Type B pancreatic cell (in vitro differentiated cells): Measurements from ENCODE around the gene TUBB2A. TPM values are rescaled to one million over a fixed set of nuclear protein-coding genes. Genes with fewer than 3 reads are reported as not detected.

ENCODE experiments used
- DNase-seq: peaks from one replicate; pipeline ENCODE4 v3.0.0; 2021; ENCODE audit warnings: mixed read lengths; ENCODE audit not compliant: unreplicated experiment; ENCODE audit errors: extremely low spot score
- H3K27ac Mint-ChIP-seq: 2 replicates; pipeline ENCODE4 v1.8.0; 2021; ENCODE audit warnings: mild to moderate bottlenecking, mixed read lengths
- H3K27me3 Mint-ChIP-seq: 2 replicates; pipeline ENCODE4 v1.8.0; 2021; ENCODE audit warnings: mixed read lengths
- H3K36me3 Mint-ChIP-seq: 2 replicates; pipeline ENCODE4 v1.8.0; 2021; ENCODE audit warnings: mixed read lengths
- H3K4me1 Mint-ChIP-seq: one replicate; pipeline ENCODE4 v1.8.0; 2021; ENCODE audit warnings: mixed read lengths; ENCODE audit not compliant: unreplicated experiment
- H3K4me3 Mint-ChIP-seq: 2 replicates; pipeline ENCODE4 v1.8.0; 2021; ENCODE audit warnings: mild to moderate bottlenecking, mixed read lengths
- H3K9me3 Mint-ChIP-seq: 2 replicates; pipeline ENCODE4 v1.8.0; 2021; ENCODE audit warnings: mixed read lengths
- total RNA-seq: library from RNA; stranded (reverse); gene quantifications from 2 replicates; pipeline ENCODE4 v1.2.1, GENCODE V29; 2021; ENCODE audit warnings: low replicate concordance
- TF ChIP-seq, protein P1 (sequence below): fragments of 200-600 bp; sonication (generic); conservative IDR thresholded peaks from 2 replicates; pipeline ENCODE4 v1.5.0; 2021; ENCODE audit warnings: antibody characterized with exemption, mild to moderate bottlenecking

The TUBB2A gene
- total RNA-seq, 1 donor from 2014 or later, result 62.9 TPM

GRCh38 chr6:3144571-3144970 is 12.8 kb downstream of the TUBB2A start:
- H3K36me3 Mint-ChIP-seq, result peaks cover 26% of the 10 kb centered on the region

DNA sequence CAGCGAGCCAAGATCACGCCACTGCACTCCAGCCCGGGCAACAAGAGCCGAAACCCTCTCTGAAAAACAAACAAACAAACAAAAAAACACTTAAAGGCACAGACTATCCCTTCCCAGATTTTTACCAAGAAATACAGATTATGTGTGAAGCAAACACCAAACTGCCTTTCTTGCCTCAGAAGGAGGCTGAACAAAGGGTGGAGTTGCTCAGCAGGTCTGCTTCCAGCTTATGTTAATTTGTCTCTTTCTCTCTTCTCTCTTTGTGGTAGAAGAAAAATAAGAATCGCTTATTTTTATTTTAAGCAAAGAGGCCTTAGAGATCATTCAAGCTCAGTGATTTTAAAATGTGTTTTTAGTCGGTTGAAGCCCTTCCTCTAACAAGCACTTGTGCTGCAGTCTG is 14.2 kb downstream of the TUBB2A start:
- Mint-ChIP-seq H3K27ac (no peak overlapping the region), H3K36me3 (peaks cover 33% of the 10 kb centered on the region), H3K4me1 (no peaks in the 10 kb centered on the region), H3K9me3 (no peaks in the 10 kb centered on the region), H3K27me3 (no peaks in the 10 kb centered on the region), H3K4me3 (no peak overlapping the region)
- TF ChIP-seq, protein P1, sequence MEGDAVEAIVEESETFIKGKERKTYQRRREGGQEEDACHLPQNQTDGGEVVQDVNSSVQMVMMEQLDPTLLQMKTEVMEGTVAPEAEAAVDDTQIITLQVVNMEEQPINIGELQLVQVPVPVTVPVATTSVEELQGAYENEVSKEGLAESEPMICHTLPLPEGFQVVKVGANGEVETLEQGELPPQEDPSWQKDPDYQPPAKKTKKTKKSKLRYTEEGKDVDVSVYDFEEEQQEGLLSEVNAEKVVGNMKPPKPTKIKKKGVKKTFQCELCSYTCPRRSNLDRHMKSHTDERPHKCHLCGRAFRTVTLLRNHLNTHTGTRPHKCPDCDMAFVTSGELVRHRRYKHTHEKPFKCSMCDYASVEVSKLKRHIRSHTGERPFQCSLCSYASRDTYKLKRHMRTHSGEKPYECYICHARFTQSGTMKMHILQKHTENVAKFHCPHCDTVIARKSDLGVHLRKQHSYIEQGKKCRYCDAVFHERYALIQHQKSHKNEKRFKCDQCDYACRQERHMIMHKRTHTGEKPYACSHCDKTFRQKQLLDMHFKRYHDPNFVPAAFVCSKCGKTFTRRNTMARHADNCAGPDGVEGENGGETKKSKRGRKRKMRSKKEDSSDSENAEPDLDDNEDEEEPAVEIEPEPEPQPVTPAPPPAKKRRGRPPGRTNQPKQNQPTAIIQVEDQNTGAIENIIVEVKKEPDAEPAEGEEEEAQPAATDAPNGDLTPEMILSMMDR, result no peak
- DNase-seq, result no peak

More at GRCh38 chr6:3144571-3144970, 12.8 kb downstream of the TUBB2A start:
- H3K9me3 Mint-ChIP-seq, result no peaks in the 10 kb centered on the region
- DNase-seq, result no peak
- H3K27ac Mint-ChIP-seq, result no peak overlapping the region
- H3K4me1 Mint-ChIP-seq, result no peaks in the 10 kb centered on the region
- no peak overlapping the region for H3K4me3 Mint-ChIP-seq
- H3K27me3 Mint-ChIP-seq, result no peaks in the 10 kb centered on the region
- TF ChIP-seq, protein P1, result no peak

DNA sequence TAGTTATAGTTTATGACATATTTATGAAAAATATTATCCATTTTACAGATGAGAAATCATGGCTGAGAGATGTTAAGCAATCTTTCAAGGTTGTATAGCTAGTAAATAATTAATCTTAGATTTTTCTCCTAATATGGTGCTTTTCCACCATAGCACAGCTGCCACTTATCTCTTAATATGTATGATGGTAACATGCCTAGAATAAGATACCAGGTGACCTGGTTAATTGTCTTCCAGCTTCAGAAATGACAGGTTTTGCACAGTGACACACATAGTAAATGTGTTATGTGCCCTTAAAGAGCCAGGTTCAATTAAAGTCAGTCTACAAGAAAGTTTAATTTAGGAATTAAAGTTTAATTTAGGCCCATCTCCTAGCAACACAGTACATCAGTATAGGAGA is 14.8 kb downstream of the TUBB2A start:
- H3K27me3 Mint-ChIP-seq, result no peaks in the 10 kb centered on the region
- TF ChIP-seq, protein P1, result no peak
- no peak for DNase-seq
- H3K36me3 Mint-ChIP-seq, result peaks cover 35% of the 10 kb centered on the region
- no peak overlapping the region for H3K27ac Mint-ChIP-seq
- no peaks in the 10 kb centered on the region for H3K4me1 Mint-ChIP-seq
- H3K4me3 Mint-ChIP-seq, result no peak overlapping the region
- no peaks in the 10 kb centered on the region for H3K9me3 Mint-ChIP-seq

- no peak for DNase-seq
- Mint-ChIP-seq H3K9me3 (no peaks in the 10 kb centered on the region), H3K27ac (no peak overlapping the region), H3K36me3 (peaks cover 34% of the 10 kb centered on the region), H3K4me1 (no peaks in the 10 kb centered on the region), H3K4me3 (no peak overlapping the region), H3K27me3 (no peaks in the 10 kb centered on the region)
- TF ChIP-seq, protein P1, result no peak
Measured at GRCh38 chr6:3140201-3140600, 17.1 kb downstream of the TUBB2A start.

GRCh38 chr6:3139090-3139903 is 18.0 kb downstream of the TUBB2A start:
- H3K4me1 Mint-ChIP-seq, result no peaks in the 10 kb centered on the region
- H3K9me3 Mint-ChIP-seq, result no peaks in the 10 kb centered on the region
- H3K27me3 Mint-ChIP-seq, result no peaks in the 10 kb centered on the region
- H3K36me3 Mint-ChIP-seq, result peaks cover 30% of the 10 kb centered on the region
- TF ChIP-seq, protein P1, result no peak
- peak overlapping the region; percentile 67 for H3K27ac Mint-ChIP-seq
- no peak overlapping the region for H3K4me3 Mint-ChIP-seq
- no peak for DNase-seq
